Skin epidermis (tissue), 12 donors: Measurements from ENCODE around the gene EDEM1.

Experiments used
- H3K27ac ChIP-seq, 21 experiments: fragments of 200-600 bp; sonication (generic) in 11 of 21; one replicate each; pipeline ENCODE4 v1.5.0; 2020; ENCODE audit warnings: mild to moderate bottlenecking in 3 of 21, inconsistent platforms in 2 of 21, moderate library complexity in 2 of 21
- H3K4me3 ChIP-seq, 7 experiments: fragments of 200-600 bp; sonication (generic) in 2 of 7; one replicate each; pipeline ENCODE4 v1.5.0; 2020; ENCODE audit warnings: inconsistent platforms in 2 of 7, mild to moderate bottlenecking in 2 of 7, moderate library complexity in 1 of 7

The EDEM1 gene

GRCh38 chr3:5255404-5256344, 68.2 kb downstream of the EDEM1 start:
- no peak overlapping the region for H3K27ac ChIP-seq
- H3K4me3 ChIP-seq, result no peak overlapping the region

- Histone ChIP-seq H3K4me3 (no peak overlapping the region), H3K27ac (no peak overlapping the region)
These were observed 71.0 kb downstream of the EDEM1 start for GRCh38 chr3:5258526-5258925.

- Histone ChIP-seq H3K27ac (no peak overlapping the region), H3K4me3 (no peak overlapping the region)
These were observed 73.5 kb downstream of the EDEM1 start for GRCh38 chr3:5260992-5261501.

GRCh38 chr3:5262507-5262906, 75.0 kb downstream of the EDEM1 start:
- H3K27ac ChIP-seq, result no peak overlapping the region
- no peak overlapping the region for H3K4me3 ChIP-seq

GRCh38 chr3:5264093-5264600, 76.6 kb downstream of the EDEM1 start:
- Histone ChIP-seq H3K4me3 (no peak overlapping the region), H3K27ac (no peak overlapping the region)

GRCh38 chr3:5264896-5265770, 77.6 kb downstream of the EDEM1 start:
- no peak overlapping the region for H3K27ac ChIP-seq
- no peak overlapping the region for H3K4me3 ChIP-seq

GRCh38 chr3:5267252-5267651, 79.7 kb downstream of the EDEM1 start:
- Histone ChIP-seq H3K4me3 (no peak overlapping the region), H3K27ac (no peak overlapping the region)

GRCh38 chr3:5267889-5268288, 80.4 kb downstream of the EDEM1 start:
- no peak overlapping the region for H3K27ac ChIP-seq
- no peak overlapping the region for H3K4me3 ChIP-seq
